Stimulated activated CD4-positive, alpha-beta T cell treated with anti-CD3 and anti-CD28 coated beads, Interleukin-2, amount 100 ng/mL, for 4 hours (primary cell): ENCODE data around the gene PCDHGA1.
A peak's percentile ranks its signal among the peaks of the same experiment; 100 is the strongest.

Source experiments
- DNase-seq: peaks from one replicate; pipeline ENCODE4 v3.0.0-alpha.2; 2020; ENCODE audit warnings: low read depth

Gene PCDHGA1

GRCh38 chr5:141441571-141442170, 111.4 kb downstream of the PCDHGA1 start:
- no peak for DNase-seq

- DNase-seq = no peak
These were observed 135.0 kb downstream of the PCDHGA1 start for GRCh38 chr5:141465351-141465750.

GRCh38 chr5:141475625-141476131, 145.4 kb downstream of the PCDHGA1 start, which contains the start of gene PCDHGC3:
PCDHGC3 (plus strand) TSS chr5:141475966; CDS start chr5:141476117, 151 bp downstream.
- peak; percentile 18 for DNase-seq

- no peak for DNase-seq
These were observed 146.0 kb downstream of the PCDHGA1 start for GRCh38 chr5:141476132-141476911.

GRCh38 chr5:141477044-141477575, 146.8 kb downstream of the PCDHGA1 start:
- DNase-seq = no peak

GRCh38 chr5:141477815-141478214, 147.5 kb downstream of the PCDHGA1 start:
- DNase-seq = no peak

GRCh38 chr5:141478321-141478945, 148.1 kb downstream of the PCDHGA1 start:
- DNase-seq = no peak

GRCh38 chr5:141479776-141480175, 149.5 kb downstream of the PCDHGA1 start:
- no peak for DNase-seq

GRCh38 chr5:141483902-141484301, 153.6 kb downstream of the PCDHGA1 start:
- DNase-seq = no peak

GRCh38 chr5:141484310-141484640, 154.0 kb downstream of the PCDHGA1 start:
- no peak for DNase-seq

- DNase-seq = no peak
These were observed 154.5 kb downstream of the PCDHGA1 start, which contains the start of gene PCDHGC4 for GRCh38 chr5:141484641-141485311. PCDHGC4 (plus strand) TSS chr5:141485030; CDS start chr5:141485174, 144 bp downstream.

- DNase-seq = no peak
These were observed 155.2 kb downstream of the PCDHGA1 start for GRCh38 chr5:141485321-141486055.

GRCh38 chr5:141486091-141486490, 155.8 kb downstream of the PCDHGA1 start:
- no peak for DNase-seq

- DNase-seq = no peak
These were observed 156.8 kb downstream of the PCDHGA1 start for GRCh38 chr5:141487131-141487530.

- DNase-seq = no peak
These were observed 158.6 kb downstream of the PCDHGA1 start, which contains the start of gene PCDHGC5 for GRCh38 chr5:141488591-141489561. PCDHGC5 (plus strand) TSS chr5:141489081; CDS start chr5:141489241, 160 bp downstream.

GRCh38 chr5:141489841-141490240, 159.5 kb downstream of the PCDHGA1 start:
- no peak for DNase-seq

GRCh38 chr5:141490271-141490670, 160.0 kb downstream of the PCDHGA1 start:
- DNase-seq = no peak

- no peak for DNase-seq
These were observed 160.5 kb downstream of the PCDHGA1 start for GRCh38 chr5:141490771-141491170.

GRCh38 chr5:141491323-141492167, 161.2 kb downstream of the PCDHGA1 start:
- no peak for DNase-seq
